Fibroblast of lung (primary cell): ENCODE measurements around the gene PI4KB.

ENCODE experiments used
- EZH2 ChIP-seq: IDR thresholded peaks from 2 replicates; pipeline ENCODE4 v1.5.1; 2012; ENCODE audit warnings: low read length, control low read depth, mild to moderate bottlenecking; ENCODE audit errors: missing control alignments
- TF ChIP-seq, protein P1 (sequence below), 2 donors: IDR thresholded peaks in 1 of 2; conservative IDR thresholded peaks in 1 of 2; 1 replicate in 1 of 2; 2 replicates in 1 of 2; pipeline ENCODE4 v1.5.1; 2011 to 2012; ENCODE audit warnings: low read length in 2 of 2, control low read depth in 1 of 2, inconsistent platforms in 1 of 2, low read depth in 1 of 2, mild to moderate bottlenecking in 1 of 2

DNA sequence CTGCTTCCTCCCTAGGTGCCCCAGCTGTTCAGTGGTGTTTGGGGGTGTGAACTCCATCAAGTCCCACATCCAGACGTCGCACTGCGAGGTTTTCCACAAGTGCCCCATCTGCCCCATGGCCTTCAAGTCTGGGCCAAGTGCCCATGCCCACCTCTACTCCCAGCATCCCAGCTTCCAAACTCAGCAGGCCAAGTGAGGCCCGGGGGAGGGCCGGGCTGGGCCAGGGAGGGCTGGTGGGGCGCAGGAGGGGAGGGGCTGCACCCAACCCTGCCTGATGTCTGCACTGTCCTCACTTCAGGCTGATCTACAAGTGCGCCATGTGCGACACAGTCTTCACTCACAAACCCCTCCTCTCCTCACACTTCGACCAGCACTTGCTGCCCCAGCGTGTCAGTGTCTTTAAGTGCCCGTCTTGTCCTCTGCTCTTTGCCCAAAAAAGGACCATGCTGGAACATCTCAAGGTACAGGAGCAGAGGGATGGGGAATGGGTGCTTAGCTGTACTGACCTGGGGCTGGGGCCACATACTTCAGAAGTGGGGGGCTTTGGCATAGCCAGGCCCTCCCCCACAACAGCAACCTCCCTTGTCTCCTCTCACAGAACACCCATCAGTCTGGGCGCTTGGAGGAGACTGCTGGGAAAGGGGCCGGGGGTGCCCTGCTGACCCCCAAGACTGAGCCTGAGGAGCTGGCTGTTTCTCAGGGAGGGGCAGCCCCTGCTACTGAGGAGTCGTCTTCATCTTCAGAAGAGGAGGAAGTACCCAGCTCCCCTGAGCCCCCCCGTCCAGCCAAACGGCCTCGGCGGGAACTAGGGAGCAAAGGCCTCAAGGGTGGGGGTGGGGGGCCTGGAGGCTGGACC, 37.9 kb downstream of the PI4KB start:
- TF ChIP-seq, protein P1, sequence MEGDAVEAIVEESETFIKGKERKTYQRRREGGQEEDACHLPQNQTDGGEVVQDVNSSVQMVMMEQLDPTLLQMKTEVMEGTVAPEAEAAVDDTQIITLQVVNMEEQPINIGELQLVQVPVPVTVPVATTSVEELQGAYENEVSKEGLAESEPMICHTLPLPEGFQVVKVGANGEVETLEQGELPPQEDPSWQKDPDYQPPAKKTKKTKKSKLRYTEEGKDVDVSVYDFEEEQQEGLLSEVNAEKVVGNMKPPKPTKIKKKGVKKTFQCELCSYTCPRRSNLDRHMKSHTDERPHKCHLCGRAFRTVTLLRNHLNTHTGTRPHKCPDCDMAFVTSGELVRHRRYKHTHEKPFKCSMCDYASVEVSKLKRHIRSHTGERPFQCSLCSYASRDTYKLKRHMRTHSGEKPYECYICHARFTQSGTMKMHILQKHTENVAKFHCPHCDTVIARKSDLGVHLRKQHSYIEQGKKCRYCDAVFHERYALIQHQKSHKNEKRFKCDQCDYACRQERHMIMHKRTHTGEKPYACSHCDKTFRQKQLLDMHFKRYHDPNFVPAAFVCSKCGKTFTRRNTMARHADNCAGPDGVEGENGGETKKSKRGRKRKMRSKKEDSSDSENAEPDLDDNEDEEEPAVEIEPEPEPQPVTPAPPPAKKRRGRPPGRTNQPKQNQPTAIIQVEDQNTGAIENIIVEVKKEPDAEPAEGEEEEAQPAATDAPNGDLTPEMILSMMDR (conservative IDR thresholded peaks at IDR 0.05 in 1 of 2, IDR thresholded peaks at IDR 0.05 in 1 of 2; ENCODE audit: low read depth in 1 of 2, low read length in 2 of 2), result no peak
- TF ChIP-seq EZH2, result no peak
